ENCODE measurements around the gene PRKCI. TPM values are rescaled to one million over a fixed set of nuclear protein-coding genes. Genes with fewer than 3 reads are reported as not detected.
A peak's percentile ranks its signal among the peaks of the same experiment; 100 is the strongest.
"Not testable (repeated sequence)": the region's sequence is repeated elsewhere in the genome, so short reads cannot be mapped to it uniquely, and the experiment has no call there.

The PRKCI gene
- total RNA-seq (2014; rRNA removed; shearing (Covaris generic)): 35.2 and 42.0 TPM in 2 replicates

DNA sequence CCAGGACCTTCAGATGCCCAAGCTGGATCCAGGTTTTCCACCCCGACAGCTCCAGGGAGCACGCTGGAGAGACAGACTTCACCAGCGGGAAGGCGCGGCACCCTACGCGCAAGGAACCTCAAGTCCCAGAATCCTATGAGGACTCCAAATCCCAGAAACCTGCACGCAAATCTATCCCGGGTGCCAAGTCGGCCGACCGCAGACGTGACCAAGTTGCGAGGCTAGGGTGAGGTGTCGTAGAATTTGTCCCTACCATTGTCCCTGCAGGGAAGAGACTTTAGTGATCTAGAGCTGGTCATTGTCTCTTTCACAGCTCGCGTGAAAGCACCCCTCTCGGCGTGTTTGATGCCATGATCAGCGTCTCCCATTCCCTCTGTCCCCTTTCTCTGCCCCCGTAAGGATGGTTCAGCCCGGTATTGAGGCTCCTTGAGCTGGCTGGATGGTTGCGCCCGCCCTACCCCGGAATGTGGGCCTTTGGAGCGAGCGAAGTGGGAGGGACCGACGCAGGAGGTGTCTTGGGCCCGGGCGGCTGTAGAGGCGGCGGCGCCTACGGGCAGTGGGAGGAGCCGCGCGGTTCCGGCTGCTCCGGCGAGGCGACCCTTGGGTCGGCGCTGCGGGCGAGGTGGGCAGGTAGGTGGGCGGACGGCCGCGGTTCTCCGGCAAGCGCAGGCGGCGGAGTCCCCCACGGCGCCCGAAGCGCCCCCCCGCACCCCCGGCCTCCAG is at the start of gene PRKCI:
PRKCI (plus strand) TSS at position 501 of the 723 bp plus-strand sequence. CDS start 246 bp downstream, outside the sequence.
- Histone ChIP-seq H3K4me1 (replicated peaks) (peaks cover 7% of the 10 kb centered on the region; the same call in 1 of the 2 replicates), H3K27me3 (replicated peaks) (no peaks in the 10 kb centered on the region), H3K4me3 (peak within 1 kb of the TSS; percentile 90), H3K9me3 (replicated peaks) (no peaks in the 10 kb centered on the region), H3K27ac (peak within 1 kb of the TSS; percentile 99), H3K36me3 (no peaks in the 10 kb centered on the region)
- DNase-seq (ENCODE audit: low read depth in 1 of 2, low spot score in 2 of 2): peak; percentile 95 to 98

DNA sequence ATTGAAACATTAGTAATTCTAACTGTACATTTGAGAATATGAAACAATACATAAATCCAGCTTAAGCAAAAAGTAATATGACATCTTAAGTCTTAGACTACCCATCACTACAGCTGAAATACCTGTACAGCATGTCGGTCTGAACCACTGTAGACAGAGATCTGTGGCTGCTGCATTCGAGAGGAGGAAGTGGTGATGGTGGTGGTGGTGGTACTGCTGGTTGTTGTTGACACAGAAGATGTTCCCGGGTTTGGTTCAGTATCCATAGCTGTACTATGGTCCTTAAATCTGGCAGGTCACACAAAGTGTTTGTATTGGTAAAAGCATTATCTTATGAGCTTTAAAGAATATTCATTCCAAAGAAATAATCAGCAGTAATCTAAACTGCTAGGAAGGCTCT is 43.6 kb upstream of the PRKCI start:
- H3K4me3 ChIP-seq: no peak overlapping the region
- H3K27me3 ChIP-seq (replicated peaks): no peaks in the 10 kb centered on the region
- no peak overlapping the region for H3K27ac ChIP-seq
- H3K36me3 ChIP-seq: peaks cover 57% of the 10 kb centered on the region
- no peak for DNase-seq (ENCODE audit: low read depth in 1 of 2, low spot score in 2 of 2)
- no peaks in the 10 kb centered on the region for H3K9me3 ChIP-seq (replicated peaks)
- no peaks in the 10 kb centered on the region; the same call in 1 of the 2 replicates for H3K4me1 ChIP-seq (replicated peaks)

DNA sequence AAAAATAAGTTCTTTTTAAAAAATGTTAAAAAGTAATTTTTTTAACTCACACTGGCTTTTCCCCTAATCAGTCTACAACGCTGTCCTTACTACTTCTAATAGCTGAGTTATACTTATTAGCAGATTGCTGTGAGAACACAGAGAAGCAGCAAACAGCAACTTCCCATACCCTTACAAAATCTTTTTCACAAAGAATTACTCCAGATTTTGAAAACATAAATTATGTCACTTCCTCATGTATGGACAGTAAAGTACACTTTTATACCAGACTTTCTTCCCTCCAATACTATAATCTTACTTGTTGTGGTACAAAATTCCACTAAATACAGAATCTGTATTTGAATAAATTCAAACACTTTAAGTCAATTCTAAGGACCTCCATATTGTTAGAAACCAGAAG is 42.8 kb upstream of the PRKCI start:
- H3K27ac ChIP-seq: no peak overlapping the region
- H3K4me1 ChIP-seq (replicated peaks): no peaks in the 10 kb centered on the region; the same call in 1 of the 2 replicates

DNA sequence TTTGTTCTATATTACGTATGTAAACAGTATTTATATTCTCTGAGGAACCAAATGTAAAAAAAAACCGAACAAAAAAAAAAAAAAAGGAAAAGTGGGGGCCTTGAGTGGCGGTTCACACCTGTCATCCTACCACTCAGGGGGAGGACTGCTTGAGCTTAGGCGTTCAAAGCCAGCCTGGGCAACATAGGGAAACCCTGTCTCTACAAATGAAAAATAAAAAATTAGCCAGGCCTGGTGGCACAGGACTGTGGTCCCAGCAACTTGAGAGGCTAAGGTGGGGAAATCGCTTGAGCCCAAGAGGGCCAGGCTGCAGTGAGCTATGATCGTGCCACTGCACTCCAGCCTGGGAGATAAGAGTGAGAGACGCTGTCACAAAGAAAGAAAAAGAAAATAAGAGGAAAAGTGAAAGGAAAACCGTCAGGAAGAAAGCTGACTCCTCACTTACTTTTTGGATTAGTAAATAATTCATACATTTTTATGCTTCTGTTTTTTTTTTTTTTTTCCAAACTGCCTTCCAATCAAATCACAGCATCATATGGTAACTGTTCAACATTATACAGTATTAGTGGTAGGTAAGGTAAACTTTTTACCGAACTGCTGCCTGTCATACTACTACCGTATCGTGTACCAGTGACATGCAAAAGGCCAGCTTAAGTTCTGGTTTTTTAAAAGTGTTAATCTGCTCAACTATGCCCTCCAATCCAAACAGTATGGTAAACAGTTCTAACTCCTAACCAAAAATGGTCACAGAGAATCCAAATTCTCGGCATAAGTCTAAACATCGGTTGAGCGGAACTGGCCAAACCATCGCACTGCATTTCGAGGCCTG is 41.9 kb upstream of the PRKCI start:
- Histone ChIP-seq H3K4me3 (peak overlapping the region; percentile 86), H3K36me3 (peaks cover 43% of the 10 kb centered on the region), H3K27ac (peak overlapping the region; percentile 90), H3K27me3 (replicated peaks) (no peaks in the 10 kb centered on the region), H3K4me1 (replicated peaks) (no peaks in the 10 kb centered on the region; the same call in 1 of the 2 replicates), H3K9me3 (replicated peaks) (no peaks in the 10 kb centered on the region)
- DNase-seq (ENCODE audit: low read depth in 1 of 2, low spot score in 2 of 2): peak in 1 of 2 experiments; percentile 46

More for the DNA sequence above, 42.8 kb upstream of the PRKCI start:
- Histone ChIP-seq H3K36me3 (peaks cover 51% of the 10 kb centered on the region), H3K9me3 (replicated peaks) (no peaks in the 10 kb centered on the region), H3K4me3 (no peak overlapping the region), H3K27me3 (replicated peaks) (no peaks in the 10 kb centered on the region)
- DNase-seq (ENCODE audit: low read depth in 1 of 2, low spot score in 2 of 2): no peak

DNA sequence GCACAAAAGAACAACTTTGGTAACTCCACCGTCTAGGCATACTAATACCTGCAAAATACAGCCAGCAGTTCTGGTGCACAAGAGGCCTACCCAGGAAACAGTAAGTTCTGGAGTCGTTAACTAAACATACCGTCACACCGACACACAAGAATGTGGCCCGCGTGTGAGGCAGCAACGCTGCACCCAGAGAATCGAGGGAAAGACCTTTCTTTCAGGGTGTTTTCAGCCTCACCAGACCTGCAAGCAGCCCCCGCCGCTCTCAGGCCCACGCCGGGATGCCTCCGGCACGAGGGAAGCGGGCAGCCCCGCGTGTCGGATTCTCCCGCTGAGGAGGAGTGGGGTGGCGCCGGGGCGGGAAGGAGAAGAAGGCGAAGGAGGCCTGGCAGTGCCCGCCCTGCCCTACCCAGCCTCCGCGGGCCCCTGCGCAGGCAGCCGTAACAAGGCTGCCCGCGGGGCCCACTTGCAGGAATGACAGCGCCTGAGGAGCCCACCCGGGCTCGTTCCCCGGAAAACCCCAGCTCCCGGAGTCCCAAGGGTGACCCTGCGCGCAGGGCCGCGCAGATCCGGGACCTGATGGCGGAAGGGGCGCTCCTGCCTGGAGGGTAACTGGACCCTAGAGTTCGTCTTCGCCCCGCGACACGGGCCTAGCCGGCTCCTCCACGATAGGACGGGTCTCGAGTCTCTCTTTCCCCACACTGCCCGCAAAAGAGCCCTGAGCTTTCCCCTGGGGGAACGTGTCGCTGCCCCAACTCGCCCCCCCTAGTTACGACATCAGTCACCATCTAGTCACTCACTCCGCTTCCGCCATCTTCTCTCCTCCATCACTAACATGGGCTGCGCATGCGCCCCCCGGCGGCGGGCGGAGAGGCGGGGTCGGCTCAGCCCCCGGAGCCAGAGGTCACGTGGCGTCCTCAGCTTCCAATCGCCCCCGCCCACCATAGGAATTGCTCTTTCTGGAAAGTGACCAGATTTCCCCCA is 41.0 kb upstream of the PRKCI start, which contains the start of gene PHC3:
PHC3 (minus strand) TSS at position 826 of the 978 bp plus-strand sequence; CDS start at position 808, 18 bp downstream.
- H3K27me3 ChIP-seq (replicated peaks): no peaks in the 10 kb centered on the region
- H3K4me1 ChIP-seq (replicated peaks): no peaks in the 10 kb centered on the region; the same call in 1 of the 2 replicates
- peaks cover 39% of the 10 kb centered on the region for H3K36me3 ChIP-seq
- no peaks in the 10 kb centered on the region for H3K9me3 ChIP-seq (replicated peaks)
- peak within 1 kb of the TSS; percentile 90 for H3K27ac ChIP-seq
- H3K4me3 ChIP-seq: peak within 1 kb of the TSS; percentile 86
- peak; percentile 91 to 92 for DNase-seq (ENCODE audit: low read depth in 1 of 2, low spot score in 2 of 2)

DNA sequence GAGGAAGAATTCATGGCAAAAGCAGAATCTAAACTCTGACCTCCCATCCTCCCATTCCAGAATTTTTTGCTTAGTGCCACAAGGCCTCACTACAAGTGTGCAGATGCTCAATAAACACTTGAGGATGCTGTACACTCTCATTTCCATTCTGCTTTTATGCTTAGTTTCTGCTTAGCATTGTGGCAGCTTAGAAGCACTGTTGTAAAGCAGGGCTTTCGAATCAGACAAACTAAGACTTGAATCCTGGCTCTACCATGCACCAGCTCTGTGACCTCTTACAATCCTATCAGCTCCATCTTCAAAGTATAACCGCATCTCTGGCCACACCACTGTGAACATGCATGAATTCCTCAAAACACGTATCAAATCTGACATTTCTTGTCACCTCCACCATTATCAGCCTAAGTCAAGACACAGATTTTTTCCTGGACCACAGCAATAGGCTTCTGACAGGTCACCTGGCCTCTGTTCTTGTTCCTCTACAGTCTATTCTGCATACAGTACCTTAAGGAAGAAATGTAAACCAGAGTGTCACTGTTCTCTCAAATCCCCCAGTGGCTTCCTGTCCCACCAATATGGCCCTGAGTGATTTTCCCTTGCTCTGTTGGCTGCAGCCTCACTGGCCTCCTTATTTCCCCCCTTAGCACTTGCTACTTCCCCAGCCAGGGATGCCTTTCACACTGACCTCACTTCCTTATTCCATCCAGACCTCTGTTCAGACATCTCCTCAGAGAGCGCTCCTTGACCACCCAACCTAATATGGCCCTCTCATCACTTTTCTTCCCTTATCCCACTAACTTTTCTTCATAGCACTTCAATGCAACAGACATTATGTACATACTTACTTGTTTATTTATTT is 32.6 kb upstream of the PRKCI start:
- Histone ChIP-seq H3K27me3 (replicated peaks) (no peaks in the 10 kb centered on the region), H3K36me3 (no peaks in the 10 kb centered on the region), H3K27ac (no peak overlapping the region), H3K9me3 (replicated peaks) (no peaks in the 10 kb centered on the region), H3K4me3 (no peak overlapping the region), H3K4me1 (replicated peaks) (no peaks in the 10 kb centered on the region)
- peak in 1 of 2 experiments; percentile 9 for DNase-seq (ENCODE audit: low read depth in 1 of 2, low spot score in 2 of 2)

DNA sequence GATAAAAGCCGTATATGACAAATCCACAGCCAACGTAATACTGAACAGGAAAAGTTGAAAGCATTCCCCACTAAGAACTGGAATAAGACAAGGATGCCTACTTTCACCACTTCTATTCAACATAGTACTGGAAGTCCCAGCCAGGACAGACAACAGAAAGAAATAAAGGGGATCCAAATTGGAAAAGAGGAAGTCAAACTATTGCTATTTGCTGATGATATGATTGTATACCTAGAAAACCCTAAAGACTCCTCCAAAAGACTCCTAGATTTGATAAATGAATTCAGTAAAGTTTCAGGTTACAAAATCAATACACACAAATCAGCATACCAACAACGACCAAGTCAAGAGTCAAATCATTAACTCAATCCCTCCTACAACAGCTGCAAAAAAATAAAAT is 26.5 kb upstream of the PRKCI start:
- not testable (repeated sequence) for H3K27ac ChIP-seq; DNase-seq (ENCODE audit: low read depth in 1 of 2, low spot score in 2 of 2); H3K4me3 ChIP-seq

DNA sequence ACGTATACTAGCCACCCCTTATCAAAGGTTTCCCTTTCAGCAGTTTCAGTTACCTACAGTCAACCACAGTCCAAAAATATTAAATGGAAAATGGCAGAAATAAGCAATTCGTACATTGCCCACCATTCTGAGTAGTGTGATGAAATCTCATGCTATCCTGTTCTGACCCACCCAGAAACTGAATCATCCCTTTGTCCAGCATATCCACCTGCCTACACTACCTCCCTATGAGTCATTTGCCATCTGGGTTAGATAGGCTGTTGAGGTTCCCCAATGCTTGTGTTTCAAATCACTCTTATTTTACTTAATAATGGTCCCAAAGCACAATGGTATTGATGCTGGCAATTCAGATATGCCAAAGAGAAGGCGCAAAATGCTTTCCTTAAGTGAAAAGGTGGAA is 25.4 kb upstream of the PRKCI start:
- H3K27ac ChIP-seq: no peak overlapping the region
- no peaks in the 10 kb centered on the region for H3K36me3 ChIP-seq
- H3K27me3 ChIP-seq (replicated peaks): no peaks in the 10 kb centered on the region
- no peak overlapping the region for H3K4me3 ChIP-seq
- H3K9me3 ChIP-seq (replicated peaks): no peaks in the 10 kb centered on the region
- H3K4me1 ChIP-seq (replicated peaks): no peaks in the 10 kb centered on the region
- no peak for DNase-seq (ENCODE audit: low read depth in 1 of 2, low spot score in 2 of 2)

More for the DNA sequence above, 26.5 kb upstream of the PRKCI start:
- not testable (repeated sequence) for H3K9me3 ChIP-seq (replicated peaks); H3K36me3 ChIP-seq; H3K4me1 ChIP-seq (replicated peaks); H3K27me3 ChIP-seq (replicated peaks)

DNA sequence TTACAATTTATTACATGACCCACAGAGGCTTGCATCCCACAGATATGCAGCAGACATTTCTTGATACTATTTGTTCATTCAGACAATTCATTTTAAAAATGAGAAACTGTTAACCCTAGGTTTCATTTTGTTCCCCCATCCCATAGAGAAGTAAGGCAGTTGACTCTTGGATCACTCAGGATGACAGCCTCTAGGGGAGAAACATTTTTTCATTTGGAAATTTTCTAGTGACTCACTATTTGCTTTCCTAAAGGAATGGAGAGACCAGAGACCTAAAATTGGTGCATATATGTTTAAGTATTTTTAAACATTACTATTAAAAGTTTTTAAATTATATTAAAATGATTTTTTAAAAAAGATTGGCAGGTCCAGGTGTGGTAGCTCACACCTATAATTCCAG is 21.2 kb upstream of the PRKCI start:
- Histone ChIP-seq H3K27me3 (replicated peaks) (no peaks in the 10 kb centered on the region), H3K9me3 (replicated peaks) (no peaks in the 10 kb centered on the region), H3K4me3 (no peak overlapping the region), H3K27ac (no peak overlapping the region), H3K4me1 (replicated peaks) (no peaks in the 10 kb centered on the region), H3K36me3 (no peaks in the 10 kb centered on the region)
- DNase-seq (ENCODE audit: low read depth in 1 of 2, low spot score in 2 of 2): no peak

DNA sequence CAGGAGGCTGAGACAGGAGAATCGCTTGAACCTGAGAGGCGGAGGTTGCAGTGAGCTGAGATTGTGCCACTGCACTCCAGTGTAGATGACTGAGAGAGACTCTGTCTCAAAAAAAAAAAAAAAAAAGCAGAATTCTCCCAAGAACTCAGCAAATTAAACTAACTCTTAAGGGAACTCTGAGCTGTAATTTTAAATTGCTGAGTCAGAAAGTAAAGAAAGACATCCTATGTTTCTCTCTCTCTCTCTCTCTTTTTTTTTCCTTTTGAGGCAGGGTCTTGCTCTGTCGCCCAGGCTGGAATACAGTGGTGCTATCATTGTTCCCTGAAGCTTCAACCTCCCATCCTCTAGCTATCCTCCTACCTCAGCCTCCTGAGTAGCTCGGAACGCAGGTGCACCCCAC is 20.7 kb upstream of the PRKCI start:
- Histone ChIP-seq H3K9me3 (replicated peaks) (no peaks in the 10 kb centered on the region), H3K4me3 (no peak overlapping the region), H3K27ac (no peak overlapping the region), H3K4me1 (replicated peaks) (no peaks in the 10 kb centered on the region), H3K36me3 (no peaks in the 10 kb centered on the region), H3K27me3 (replicated peaks) (no peaks in the 10 kb centered on the region)
- no peak for DNase-seq (ENCODE audit: low read depth in 1 of 2, low spot score in 2 of 2)

DNA sequence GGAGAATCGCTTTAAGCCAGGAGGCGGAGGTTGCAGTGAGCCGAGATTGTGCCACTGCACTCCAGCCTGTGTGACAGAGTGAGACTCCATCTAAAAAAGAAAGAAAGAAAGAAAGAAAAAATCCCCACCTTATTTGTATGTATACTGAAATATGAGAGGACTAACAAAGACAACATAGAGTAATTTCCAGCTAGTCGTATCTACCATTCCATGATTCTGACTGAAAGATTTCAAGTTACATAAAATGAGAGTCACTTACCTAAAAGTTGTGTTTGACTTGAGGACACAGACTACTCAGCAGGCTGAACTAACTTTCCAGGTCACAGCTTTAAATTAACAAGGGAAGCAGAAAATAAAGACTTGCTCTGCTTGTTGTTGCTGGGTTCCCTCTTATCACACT is 18.8 kb upstream of the PRKCI start:
- Histone ChIP-seq H3K36me3 (no peaks in the 10 kb centered on the region), H3K4me1 (replicated peaks) (no peaks in the 10 kb centered on the region), H3K27ac (no peak overlapping the region), H3K27me3 (replicated peaks) (no peaks in the 10 kb centered on the region), H3K4me3 (no peak overlapping the region), H3K9me3 (replicated peaks) (no peaks in the 10 kb centered on the region)
- no peak for DNase-seq (ENCODE audit: low read depth in 1 of 2, low spot score in 2 of 2)

DNA sequence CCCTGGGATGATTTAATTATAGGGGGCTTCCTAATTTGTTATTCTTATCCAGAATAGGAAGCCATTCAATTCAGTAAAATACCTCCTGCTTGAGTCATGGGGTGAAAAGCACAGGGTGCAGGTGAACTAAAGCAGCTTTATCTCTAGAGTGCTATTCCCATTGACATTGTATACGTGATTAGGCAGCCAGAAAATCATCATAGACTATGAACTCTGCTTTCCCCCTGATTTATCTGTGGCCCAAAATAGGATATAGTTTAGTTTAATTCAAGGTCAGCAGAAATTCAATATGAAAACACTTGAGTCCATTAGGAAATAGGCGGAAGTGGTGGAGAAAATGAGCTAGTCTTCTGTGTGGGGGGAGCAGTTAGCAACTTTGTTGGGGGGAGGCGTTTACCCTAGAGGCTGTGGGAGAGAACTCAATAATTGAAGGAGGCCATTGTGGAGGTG is 18.2 kb upstream of the PRKCI start:
- no peaks in the 10 kb centered on the region for H3K4me1 ChIP-seq (replicated peaks)
- H3K4me3 ChIP-seq: no peak overlapping the region
- no peak overlapping the region for H3K27ac ChIP-seq
- no peak for DNase-seq (ENCODE audit: low read depth in 1 of 2, low spot score in 2 of 2)
- H3K27me3 ChIP-seq (replicated peaks): no peaks in the 10 kb centered on the region
- no peaks in the 10 kb centered on the region for H3K36me3 ChIP-seq
- no peaks in the 10 kb centered on the region for H3K9me3 ChIP-seq (replicated peaks)
